Left lobe of liver (tissue), 2 donors: ENCODE results near the gene CORO2B. TPM values are rescaled to one million over a fixed set of nuclear protein-coding genes. Genes with fewer than 3 reads are reported as not detected.
A peak's percentile ranks its signal among the peaks of the same experiment; 100 is the strongest.
"Not testable (repeated sequence)": the region's sequence is repeated elsewhere in the genome, so short reads cannot be mapped to it uniquely, and the experiment has no call there.

Experiments
- ATAC-seq: fragments of 200-7000 bp; cut with Tn5 transposase; one replicate; pipeline ENCODE4 v1.9.1; 2020; ENCODE audit warnings: mild to moderate bottlenecking, moderate library complexity
- DNase-seq: peaks from one replicate; pipeline ENCODE4 v3.0.0-alpha.2; 2020; ENCODE audit warnings: low spot score
- total RNA-seq: library from RNA; stranded (reverse); gene quantifications from one replicate; pipeline ENCODE4 v1.2.1, GENCODE V29; 2021
- donor health status: DM: no; HTN: no; CAD: no; lungs with moderate emphysema.
- donor health status: DM: no; HTN: yes; CAD: no.

CORO2B gene
- total RNA-seq, 1 donor from 2014 or later, result 0.35 TPM

DNA sequence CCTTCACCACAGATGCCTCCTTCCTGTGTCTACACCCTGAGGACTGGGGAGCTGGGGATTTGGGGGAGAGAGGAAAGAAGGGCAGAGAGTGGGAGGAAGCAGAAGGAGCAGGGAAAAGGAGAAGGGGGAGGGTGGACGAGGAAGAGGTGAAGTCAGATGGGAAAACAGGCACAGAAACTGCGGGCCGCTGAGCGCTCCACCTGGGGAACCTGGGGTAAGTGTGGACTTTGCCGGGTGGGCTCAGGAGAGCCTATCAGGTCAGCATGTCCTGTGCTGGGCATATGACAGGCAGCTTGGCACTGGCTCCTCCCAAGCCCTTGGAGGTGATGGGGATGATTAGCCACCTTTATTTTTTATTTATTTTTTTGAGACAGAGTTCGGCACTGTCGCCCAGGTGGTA lies 62.6 kb downstream of the CORO2B start:
- ATAC-seq (no peak), DNase-seq (no peak)

DNA sequence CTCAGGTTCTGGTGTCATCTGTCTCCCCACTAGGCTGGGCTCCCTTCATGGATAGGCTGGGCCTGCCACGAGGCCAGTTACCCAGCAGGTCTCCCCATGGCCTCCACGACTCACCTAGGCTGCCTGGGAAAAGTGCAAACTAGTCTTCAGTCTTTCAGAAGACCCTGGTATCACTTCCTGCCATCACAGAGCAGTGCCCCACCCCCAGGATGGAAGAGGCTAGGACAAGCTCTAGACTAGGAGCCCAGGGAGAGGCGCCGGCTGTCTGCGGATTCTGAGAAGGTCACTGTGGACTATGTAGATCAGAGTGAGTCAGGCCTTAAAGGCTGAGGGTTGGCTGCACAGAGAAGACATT lies 63.7 kb downstream of the CORO2B start:
- DNase-seq, result no peak
- ATAC-seq, result no peak

DNA sequence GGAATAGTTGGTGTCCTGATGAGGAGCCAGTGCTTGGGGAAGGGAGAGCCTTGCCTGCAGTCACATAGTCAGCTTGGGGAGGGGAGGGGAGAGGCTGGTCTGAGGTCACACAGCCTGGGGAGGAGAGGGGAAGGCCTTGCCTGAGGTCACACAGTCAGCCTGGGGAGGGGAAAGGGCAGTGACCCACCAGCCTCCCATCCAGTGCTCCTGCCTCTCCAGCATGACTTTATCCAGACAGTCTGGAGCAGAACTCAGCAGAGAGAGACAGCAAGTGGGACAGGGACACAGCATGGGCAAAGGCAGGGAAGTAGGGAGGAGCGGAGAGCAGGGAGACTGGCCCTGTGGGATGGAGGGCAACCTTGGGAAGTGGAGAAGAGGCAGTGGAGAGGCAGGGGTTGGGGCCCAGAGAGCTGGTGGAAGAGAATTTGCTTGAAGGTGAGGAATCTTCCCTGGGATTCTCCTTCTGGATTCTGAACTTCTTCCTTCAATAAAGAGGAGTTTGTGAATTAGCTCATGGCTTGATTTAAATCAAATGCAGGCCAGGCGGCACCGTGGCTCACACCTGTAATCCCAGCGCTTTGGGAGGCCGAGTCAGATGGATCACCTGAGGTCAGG lies 64.5 kb downstream of the CORO2B start:
- ATAC-seq, result peak; percentile 36
- DNase-seq, result no peak

DNA sequence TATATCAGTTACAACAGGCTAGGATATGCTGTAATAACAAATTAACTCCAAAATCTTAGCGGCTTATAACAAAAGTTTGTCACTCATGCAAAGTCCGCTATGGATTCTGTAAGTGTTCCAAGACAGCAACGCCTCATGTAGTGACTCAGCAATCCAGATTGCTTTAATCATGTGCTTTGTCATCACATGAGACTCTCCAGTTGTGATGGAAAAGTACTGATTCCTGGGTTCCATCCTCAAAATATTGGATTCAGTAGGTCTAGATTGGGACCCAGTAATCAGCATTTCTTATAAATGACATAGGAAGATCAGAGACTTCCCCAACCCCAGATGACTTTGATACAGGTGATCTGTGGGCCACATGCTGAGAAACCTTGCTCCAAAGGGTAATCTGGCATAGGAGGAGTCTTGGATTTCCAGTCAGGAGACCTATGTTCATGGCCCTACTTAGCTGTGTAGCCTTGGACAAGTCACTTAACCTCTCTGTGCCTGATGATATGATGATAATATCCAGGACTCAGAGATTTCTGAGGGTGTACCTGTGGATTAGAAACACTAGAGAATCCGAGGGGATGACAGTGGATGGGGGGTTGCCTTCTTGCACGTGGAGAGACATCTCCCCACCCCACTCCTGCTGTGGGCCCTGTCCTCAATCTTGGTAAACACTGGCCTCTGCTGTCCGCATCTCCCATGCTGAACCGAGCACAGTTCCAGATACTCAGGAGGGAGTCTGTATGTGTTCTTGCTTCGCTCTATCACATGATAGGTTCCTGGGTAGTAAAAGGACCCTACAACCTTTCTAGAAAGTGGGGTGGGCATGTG lies 65.5 kb downstream of the CORO2B start:
- DNase-seq, result no peak
- ATAC-seq, result no peak

DNA sequence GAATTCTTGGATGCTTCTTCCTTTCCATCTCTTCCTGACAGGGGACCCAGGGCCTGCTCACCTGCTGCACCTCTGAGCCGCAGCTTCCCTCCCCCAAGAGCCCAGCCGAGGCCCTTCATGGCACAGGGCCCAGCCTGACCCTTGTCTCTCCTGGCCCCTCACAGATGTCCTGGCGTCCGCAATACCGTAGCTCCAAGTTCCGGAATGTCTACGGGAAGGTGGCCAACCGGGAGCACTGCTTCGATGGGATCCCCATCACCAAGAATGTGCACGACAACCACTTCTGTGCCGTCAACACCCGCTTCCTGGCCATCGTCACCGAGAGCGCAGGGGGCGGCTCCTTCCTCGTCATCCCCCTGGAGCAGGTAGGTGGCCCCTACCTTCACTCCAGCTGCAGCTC lies 66.2 kb downstream of the CORO2B start:
- no peak for ATAC-seq
- no peak for DNase-seq

DNA sequence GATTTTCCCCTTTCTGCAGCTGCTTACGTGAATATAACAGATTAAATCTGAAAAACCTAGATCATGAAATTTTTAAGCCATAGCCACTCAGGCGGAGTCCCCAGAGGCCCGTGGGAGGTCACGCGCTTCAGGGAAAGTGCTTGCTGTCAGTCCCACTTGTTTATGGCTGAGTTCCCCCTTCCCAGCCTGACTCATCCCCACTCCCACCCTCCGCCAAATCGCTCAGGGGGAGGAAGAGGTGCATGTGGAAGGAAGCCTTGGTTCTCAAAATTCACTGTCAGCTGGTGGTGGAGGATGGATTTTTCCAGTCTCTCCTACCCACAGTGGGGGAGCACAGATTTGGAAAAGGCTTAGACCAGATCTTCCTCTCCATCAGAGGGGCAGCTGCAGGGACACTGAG lies 67.4 kb downstream of the CORO2B start:
- ATAC-seq, result no peak

DNA sequence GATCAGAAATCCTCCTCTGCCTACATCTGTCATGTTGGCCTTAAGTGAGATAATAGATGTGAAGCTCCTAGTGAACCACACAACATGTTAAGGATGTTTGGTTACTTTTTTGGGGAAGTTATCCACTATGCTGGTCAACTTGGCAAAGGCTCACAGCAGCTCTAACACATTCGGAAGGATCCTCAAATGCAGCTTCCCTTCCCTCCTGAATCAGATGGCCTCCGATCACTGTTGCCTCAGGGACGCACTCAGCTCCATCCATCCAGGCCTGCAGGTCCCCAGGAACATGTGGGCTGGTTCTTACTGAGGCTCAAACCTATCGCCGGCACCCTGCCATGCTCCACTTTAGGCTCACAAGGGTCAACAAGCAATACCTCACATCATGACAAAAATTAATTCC lies 67.9 kb downstream of the CORO2B start:
- DNase-seq (no peak), ATAC-seq (no peak)

More for the DNA sequence above, 67.4 kb downstream of the CORO2B start:
- DNase-seq, result no peak

DNA sequence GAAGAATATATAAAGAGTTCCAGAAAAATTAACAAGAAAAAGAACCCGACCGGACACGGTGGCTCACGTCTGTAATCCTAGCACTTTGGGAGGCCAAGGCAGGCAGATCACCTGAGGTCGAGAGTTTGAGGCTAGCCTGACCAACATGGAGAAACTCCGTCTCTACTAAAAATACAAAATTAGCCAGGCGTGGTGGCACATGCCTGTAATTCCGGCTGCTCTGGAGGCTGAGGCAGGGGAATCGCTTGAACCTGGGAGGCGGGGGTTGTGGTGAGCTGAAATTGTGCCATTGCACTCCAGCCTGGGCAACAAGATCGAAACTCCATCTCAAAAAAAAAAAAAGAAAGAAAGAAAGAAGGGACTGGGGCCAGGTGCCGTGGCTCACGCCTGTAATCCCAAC lies 68.6 kb downstream of the CORO2B start:
- not testable (repeated sequence) for ATAC-seq, DNase-seq

DNA sequence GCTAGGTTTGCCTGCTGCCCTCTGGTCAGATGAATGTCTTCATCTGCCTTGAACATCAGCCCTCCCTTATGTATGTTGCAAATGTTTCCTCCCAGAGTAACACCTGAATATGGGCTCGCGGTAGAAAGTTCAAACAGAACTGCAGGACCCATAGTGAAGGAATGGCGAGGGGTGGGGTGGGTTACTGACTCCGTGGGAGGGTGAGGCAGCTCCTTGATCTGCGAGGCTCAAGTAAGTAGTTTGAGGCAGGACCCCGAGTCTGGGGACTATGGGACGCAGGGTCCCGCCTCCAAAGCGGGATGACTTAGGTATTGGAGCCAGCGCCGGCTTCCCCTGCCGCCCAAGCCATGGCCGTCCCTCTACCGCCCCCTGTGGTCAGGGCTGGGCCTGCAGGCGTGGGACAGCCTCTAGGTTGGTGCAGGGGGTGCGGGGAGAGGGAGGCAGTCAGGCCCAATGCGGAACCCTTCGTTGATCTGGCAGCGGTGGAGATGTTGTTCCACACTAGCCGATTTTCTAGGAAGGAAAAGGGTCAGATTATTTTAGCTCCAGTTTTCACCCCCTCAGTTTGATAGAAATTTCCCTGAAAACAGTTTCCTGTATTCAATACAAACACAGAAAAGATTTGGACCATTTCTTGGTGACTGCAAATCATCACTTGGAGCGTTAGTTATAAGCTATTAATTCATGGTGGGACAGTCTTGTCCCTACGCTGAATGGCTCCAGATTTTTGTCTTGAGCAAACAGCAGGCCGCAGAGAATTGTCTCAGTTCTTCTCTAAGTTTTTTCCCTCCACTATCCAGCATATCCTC lies 72.3 kb downstream of the CORO2B start:
- peak; percentile 64 for DNase-seq
- peak; percentile 95 for ATAC-seq

DNA sequence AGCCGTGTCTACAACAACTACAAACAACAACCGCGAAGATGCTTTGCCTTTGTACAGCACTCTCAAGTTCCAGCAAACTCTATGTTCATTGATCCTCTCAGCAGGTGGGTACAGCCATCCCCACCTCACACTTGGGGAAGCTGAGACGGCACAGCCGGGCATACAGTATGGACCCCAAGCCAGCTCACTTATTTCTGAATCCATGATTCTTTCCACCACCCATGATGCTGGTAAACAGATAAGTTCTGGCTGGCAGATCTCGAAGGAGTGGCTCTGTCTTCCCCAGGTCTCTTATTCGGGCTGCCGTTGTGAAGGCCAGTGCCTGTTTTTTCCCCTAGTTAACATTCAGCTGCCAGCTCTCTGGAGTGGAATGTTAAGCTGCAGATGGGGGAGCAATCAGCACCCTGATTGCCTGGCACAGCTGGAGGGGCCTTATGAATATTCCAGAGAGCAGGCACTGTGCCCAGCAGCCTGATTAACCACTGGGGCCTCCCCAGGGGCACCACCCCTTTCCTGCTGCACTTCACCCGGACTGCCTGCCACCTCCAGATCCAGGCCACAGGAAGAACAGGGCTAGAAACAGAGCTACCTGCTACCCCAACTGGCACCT lies 73.2 kb downstream of the CORO2B start:
- ATAC-seq (no peak), DNase-seq (no peak)

DNA sequence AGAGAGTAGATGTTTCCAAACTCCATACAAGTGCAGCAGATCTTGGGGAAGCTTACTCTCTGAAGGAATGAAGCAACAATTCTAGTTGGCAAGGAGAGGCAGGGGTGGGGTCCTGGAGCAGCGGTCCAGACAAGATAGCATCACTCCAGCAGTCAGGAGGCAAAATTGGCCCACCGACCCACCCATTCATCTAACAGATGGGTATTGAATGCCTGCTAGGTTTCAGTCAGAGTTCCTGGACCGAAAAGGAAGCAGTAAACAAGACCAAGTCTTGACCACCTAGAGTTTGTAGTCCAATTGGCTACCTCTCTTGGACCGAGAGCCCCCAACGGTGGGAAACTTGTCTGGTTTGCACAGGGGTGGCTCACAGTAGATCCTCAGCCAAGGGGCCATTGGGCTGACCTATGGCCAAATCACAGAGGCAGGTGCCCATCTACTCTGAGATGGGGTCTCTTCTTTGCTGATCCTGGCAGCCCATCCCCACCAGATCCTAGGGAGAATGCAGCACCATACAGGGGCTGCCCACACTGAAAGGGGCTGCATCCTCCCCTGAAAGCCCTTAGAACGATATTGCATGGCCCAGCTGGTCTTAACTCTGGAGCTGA lies 74.3 kb downstream of the CORO2B start:
- DNase-seq (no peak), ATAC-seq (no peak)

DNA sequence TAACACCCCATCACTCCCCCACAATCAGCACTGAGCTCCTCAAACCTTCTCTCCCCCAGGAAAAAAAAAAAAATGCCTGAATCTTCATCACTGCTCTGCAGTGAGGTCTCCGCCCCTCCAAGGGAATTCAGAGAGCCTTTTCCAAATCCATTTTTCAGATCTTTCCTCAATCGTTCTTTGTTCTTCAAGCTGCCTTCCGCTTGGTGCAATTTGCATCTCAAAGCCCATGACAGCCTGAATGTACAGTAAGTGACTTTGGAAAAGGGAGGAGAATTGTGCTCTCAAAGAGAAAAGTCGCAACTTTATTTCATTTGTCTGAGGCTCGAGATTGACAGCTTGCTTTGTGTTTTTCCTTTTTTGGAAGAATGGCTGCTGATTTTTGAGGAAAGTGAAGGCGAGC lies 75.0 kb downstream of the CORO2B start:
- DNase-seq (no peak), ATAC-seq (no peak)

DNA sequence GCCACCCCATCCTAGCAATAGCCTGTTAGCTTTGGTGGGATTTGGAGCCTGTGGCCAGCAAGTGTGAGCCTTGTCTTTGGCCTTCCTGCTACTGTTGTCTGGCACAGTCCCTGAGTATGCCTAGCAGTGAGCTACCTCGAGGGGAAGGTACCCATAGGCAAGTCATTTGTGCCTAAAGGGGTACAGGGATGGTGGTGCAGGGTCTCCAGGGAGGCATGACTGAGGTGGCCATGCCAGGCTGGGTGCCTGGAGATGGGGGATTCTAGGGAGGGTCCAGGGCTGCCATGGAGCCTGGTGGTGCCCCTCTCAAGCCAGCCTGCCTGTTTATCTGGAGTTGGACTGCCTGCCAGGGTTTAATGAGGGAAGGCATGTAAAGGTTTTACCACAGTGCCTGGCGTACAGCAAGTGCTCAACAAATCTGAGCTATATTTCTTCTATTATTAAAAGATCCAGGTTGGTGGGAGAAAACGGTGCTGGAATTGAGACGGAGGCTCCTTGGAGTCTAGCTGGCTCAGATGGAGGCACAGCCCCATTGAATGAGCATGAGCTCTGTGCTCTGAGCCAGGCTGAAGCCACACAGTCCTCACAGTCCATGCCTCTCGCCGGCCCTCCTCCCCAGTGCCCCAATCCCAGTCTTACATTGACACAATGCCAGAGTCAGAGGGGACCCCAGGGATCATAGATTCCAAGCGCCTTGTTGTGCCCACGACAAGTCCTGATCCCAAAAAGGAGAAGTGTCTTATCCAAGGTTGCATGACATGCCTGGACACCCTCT lies 76.2 kb downstream of the CORO2B start:
- DNase-seq (no peak), ATAC-seq (no peak)

DNA sequence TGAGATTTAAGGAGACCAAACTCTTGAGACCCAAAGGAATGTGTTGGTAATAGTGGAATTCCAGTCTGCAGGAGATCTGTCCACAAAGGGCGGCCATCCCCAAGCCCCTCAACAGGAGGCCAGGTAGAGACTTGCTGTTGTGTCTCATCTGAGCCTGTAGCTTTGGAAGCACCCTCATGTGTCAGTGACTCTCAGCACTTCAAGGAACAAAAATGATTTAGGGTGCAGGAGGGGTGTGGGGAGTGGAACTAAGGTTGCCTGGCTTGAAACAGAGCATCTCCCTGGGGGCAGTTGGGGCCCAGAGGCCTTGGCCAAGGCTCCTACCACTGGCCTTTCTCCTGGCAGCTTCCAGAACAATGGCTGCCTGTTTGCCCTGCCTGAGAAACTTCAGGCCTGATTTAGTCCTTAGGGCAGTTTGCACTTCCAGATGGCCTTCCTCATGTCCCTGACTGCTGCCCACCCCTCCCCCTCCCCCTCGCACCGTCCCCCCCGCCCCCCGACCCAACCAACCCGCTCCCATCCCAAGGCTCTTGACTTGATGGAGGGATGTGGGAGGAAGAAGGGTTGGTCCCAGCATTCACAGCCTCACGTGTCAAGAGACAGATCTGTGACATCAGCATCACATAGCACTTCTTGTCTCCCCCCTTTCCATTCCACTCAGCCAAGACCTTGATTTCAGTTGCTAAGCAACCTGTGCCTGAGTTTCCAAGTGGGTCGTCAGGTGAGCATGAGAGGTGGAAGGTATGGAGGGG lies 77.1 kb downstream of the CORO2B start:
- DNase-seq, result no peak
- ATAC-seq, result no peak

DNA sequence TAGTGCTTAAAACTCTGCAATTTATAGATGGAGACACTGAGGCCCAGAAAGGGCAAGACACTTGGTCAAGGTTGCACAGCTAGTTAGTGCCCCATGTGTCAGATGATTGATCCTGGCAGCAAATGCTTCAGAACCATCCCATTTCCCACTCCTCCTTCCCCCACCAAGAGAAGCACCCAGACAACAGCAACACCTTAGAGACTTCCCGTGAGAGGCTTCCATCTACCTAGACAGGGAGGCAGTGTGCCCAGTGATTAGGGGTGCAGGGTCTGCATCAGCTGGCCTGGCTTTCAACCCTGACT lies 77.6 kb downstream of the CORO2B start:
- no peak for ATAC-seq
- no peak for DNase-seq

DNA sequence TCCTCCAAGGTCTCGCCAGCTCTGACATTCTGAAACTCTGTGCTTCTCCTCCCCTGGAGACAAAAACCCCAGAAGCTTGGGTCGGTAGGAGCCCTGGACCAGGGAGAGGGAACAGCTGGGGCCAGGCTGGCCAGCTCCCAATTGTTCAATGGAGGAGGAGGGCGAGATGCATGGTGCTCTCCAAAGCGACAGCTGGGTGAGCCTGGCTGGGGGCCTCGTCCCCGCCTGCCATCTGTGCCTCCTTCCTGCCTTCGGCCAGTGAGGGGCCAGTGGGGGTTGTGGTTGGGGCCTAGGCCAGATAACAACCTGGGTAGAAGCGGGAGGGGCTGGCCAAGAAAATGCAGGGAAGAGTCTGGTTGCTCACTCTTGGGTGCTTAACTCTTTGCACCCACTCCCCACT lies 79.4 kb downstream of the CORO2B start:
- ATAC-seq, result no peak
- DNase-seq, result no peak

DNA sequence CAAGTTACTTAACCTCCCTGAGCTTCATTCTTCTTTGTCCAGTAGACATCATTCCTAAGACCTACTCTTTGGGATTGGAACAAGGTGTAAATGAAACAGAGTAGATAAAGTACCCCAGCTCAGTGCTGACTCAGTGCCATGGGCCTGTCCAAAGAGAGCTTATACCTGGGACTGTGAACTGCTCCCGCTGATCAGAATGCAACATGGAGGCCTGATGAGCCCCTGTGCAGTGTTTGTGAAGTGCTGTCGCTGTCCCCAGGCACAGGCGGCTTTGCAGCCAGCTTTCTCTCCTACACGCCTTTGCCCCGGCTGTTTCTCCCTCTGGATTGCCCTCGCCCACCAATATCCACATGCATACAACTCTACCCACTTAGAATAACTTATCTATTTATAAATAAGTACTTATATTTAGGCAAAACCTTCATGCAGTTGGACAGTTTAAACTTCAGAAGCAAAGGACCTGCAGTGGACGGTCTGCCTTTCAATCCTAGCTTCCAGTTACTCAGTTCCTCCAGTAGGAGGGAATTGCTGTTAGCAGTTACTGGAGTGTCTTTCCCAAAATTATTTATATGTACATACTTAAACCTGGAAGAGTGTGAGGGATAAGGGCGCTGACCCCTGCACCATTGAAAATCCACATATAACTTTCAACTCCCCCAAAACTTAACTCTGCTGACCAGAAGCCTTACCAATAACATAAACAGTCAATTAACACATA lies 80.0 kb downstream of the CORO2B start:
- ATAC-seq (no peak), DNase-seq (no peak)

DNA sequence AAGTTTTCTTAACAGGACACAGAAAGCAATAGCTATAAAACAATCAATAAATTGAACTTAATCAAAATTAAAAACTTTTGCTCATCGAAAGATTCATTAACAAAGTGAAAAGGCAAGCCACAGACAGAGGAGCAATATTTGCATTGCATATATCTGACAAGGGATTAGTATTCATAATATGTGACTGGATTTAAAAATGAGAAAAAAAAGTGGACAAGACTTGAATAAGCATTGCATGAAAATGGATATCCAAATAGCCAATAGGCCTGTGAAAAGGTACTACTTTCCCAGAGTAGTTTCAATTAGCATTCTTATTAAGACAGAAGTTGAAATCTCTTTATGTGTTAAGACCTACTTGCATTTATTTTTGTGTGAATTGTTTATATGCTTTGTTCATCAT lies 84.7 kb downstream of the CORO2B start:
- no peak for DNase-seq
- no peak for ATAC-seq
